Fibroblast of skin of abdomen (primary cell): ENCODE data around the gene RNGTT.
"Not testable (repeated sequence)": the region's sequence is repeated elsewhere in the genome, so short reads cannot be mapped to it uniquely, and the experiment has no call there.

ENCODE experiments used
- DNase-seq: peaks from one replicate; pipeline ENCODE4 v3.0.0-alpha.2; 2013

Gene RNGTT

DNA sequence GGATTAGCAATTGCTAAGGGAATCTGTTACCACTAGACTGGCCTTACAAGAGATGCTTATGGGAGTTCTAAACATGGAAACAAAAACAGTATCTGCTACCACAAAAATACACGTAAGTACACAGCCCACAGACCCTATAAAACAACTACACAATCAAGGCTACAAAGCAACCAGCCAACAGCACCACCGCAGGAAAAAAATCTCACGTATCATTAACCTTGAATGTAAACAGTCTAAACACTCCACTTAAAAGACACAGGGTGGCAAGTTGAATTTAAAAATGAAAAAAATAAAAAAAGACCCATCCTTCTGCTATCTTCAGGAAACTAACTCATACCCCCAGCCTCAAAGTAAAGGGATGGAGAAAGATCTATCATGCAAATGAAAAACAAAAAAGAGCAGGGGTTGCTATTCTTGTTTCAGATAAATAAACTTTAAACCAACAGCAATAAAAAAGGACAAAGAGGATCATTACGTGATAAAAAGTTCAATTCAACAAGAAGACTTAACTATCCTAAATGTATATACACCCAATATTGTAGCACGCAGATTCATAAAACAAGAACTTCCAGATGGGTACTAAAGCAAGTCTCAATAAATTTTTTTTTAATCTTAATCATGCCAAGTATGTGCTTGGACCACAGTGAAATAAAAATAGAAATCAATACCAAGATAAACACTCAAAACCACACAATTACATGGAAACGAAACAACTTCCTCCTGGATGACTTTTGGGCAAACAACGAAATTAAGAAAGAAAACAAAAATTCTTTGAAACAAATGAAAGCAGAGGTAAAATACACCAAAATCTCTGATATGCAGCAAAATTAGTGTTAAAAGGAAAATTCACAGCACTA is 52.3 kb downstream of the RNGTT start:
- no peak for DNase-seq

DNA sequence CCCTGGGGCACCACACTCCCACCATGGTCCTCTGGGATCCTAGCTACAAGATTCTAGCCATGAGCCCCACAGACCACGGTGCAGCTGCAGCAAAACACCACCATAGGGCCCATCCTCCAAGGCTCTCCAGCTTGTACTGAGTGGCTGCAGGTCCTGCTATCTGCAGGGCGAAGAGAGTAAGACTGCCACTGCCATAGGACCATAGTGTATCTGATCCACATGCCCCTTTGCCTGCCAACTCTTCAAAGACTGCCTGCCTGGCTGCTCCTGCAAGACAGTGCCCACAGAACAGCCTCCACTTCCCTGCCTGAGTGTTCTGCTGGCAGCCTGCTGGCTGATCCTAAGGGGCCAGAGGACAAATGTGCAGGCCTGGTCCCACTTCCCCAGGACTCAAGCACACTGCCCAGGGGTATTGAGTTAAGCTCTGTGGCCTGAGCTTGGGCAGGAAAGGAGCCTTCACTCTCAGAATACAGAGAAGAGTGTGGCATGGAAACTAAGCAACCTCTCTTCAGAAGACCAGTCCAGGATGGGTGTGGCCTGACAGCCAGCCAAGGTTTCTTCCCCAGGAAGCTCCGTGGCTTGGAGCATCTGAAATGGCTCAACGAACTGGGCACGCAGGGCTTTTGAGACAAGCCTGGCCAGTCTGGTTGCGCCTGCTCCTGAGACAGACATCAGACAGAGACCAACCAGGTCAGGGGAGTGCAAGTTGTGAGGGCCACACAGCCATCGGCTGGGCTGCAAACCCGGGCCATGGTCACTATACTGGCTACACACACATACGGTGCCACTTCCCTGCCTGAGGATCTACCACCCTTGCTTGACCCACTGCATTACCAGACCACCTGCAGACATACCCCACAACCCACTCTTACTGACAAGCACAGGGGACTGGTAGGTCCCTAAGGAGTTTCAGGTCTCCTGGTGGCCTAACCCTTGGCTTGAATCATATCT is 54.5 kb downstream of the RNGTT start:
- no peak for DNase-seq

DNA sequence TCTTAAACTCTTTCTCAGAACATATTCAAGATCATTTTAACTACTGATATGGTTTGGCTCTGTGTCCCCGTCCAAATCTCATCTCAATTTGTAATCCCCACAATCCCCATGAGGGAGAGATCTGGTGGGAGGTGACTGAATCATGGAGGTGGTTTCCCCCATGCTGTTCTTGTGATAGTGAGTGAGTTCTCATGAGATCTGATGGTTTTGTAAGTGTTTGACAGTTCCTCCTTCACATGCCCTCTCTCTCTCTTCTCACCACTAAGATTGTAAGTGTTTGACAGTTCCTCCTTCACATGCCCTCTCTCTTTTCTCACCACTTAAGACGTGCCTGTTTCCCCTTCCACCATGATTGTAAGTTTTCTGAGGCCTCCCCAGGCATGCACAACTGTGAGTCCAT is 56.3 kb downstream of the RNGTT start:
- not testable (repeated sequence) for DNase-seq

DNA sequence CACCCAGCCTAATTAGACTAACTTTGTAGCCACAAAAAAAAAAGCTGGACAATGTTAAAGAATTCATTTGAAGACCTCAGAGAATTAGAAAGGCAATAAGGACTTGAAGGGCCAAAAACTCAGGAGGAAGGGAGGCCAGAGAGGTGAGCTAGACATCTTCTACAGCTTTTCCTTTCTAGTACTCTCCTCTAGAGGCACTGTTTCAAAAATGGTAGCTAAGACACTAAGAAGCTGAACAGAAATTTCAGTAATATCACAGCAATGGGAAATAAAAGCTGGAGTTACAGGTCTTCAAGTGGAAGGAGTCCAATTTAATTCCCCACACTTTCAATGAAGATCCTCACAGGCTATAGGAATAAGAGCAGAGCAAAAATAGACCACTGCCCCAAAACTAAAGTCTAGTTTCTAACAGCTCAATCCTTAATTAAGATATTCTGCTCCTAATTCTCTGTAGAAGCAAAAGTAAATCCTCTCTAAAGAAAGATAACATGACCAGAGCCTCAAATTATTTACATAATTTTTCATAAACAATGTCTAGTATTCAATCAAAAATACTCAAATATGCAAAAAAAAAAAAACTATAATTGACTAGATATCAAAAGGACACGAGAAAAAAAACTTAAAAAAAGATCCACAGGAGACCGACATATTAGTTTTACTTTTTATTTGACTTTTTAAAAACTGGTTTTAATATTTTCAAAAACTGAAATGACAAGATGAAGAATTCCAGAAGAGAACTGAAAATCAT is 63.7 kb downstream of the RNGTT start:
- DNase-seq = no peak

DNA sequence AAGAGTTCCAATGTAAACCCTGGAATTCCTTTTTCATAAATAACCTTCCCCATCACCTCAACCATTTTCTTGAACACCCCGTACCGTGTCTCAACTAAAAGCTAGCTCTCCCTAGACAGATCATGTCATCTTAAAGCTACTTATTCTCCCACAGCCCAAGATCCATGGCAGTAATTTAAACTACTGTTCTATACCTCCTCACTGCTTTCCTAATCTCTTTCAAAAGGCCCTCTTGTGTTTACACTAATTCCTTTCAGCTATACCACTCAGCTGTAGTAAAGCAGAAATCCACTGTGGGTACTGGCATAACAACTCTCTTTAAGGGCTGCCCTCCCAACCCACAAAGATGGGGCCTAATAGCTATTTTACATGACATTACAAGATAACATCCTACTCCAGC is 67.5 kb downstream of the RNGTT start:
- DNase-seq = no peak

DNA sequence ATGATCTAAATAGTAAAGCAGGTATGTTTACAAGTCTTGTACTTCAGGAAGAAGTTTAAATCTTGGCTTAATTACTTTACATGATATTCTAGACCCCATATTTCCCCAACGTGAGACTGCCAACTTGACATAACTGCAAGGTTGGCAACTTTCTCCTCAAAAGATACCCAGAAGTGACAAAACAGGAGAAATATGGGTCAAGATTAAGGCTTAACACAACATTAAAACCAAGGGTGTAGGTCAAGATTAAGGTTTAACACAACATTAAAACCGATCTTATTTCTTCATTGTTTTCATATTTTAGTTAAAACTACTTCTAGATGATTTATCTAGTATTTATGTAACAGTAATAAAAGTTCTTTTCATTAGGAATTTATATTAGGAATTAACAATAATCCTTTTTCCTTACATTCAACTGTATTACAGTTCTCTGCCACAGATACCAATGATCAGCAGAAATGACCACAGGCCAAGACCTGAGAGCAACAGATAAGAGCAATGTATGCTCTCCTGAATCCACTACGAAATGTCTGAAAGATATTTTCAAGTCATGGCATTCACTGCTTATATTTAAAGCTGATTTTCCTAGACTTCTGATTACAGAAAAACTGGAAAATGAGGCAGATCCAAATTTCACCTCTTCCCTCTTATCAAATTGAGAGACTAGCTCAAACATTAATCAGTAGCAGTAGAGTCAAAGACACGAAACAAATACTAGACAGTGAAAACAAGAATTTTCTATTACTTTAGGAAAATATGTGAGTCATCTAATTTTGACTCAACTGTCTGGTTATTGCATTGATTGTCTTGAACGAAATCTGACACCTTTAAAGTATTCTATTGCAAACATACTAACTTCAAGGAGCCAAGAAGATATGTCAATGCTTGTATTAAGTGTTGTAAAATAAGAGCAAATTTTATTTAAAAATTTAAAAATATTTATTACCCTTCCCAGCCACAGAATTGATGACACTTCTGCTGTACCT is 72.3 kb downstream of the RNGTT start:
- DNase-seq = peak; percentile 38

DNA sequence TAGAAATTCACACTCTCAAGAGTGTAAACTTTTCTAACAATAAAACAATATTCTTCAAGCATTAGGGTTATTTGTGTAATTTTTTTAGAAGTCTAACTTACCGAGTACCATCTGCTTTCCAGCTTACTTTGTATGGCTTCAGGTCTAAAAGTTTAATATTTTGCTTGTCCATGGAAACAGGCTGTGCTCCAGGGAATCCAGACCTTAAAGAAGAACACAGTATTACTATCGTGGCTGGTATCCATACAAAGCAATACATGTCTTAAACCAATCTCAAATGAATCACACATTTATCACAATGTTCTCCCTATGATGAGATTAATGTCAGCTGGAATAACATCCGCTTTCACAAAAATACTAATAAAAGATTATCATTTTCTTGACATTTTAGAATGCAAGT is 73.0 kb downstream of the RNGTT start:
- no peak for DNase-seq

DNA sequence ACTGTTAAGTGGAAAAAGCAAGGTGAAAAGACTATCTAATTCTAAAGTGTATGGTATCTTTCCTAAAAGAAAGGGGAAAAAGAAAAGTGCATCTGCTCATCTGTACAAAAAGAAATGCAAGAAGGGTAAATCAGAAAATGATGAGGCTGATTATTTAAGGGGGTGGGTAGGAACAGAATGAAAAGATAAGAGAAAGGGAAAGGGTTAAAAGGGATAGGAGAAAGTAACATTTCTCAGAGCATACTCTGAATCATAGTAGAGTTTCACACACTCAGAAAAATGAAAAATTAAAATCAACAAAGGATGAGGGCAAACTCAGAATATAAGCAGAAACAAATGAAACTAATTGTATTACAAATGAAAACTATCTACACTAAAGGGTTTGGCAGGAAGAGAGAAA is 79.1 kb downstream of the RNGTT start:
- no peak for DNase-seq

DNA sequence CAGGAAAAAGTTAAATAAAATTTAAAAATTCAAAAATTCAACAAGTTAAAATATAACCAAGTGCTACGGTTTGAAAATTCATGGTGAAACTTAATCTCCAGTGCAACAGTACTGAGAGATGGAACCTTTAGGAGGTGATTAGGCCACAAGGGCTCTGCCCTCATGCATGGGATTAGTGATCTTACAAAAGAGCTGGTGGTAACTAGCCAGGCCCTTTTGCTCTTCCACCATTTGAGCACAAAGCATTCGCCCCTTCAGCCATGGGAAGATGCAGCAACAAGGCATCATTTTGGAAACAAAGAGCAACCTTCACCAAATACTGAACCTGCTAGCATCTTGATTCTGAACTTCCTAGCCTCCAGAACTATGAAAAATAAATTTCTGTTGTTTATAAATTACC is 80.9 kb downstream of the RNGTT start:
- no peak for DNase-seq

DNA sequence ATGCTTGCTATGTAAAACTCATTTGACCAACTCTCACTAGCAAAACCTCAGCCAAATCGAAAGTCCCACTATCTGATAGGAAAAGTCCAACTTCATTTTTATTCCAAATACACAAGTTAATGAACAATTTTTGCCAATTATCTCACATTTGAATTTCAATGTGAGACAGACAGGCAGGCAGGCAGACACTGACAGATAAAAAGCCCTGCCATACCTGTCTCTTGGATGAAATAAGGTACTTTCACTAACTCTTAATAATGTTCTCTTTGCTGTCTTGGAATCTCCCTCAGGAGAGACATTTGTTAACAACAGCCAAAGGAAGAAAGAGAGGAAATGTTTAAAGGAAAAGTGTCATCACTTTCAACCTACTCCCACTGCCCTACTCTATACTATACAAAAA is 82.0 kb downstream of the RNGTT start:
- peak; percentile 17 for DNase-seq

DNA sequence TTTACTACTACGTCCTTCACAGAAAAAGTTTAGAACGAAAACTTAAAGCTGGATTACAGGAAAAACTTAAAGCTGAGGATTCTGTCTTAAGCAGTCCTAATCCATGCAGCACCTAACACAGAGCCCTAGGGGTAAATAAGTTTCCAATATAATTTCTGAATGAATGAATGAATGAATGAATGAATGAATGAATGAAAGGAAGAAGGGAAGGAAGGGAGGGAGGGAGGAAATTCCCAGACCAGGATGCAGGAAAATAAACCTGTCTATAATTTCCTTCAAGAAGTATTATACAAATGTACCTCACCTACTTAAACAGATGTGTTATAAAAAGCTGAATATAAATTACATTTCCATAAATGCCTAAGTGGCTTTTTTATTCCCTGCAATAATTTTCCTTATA is 83.4 kb downstream of the RNGTT start:
- no peak for DNase-seq

DNA sequence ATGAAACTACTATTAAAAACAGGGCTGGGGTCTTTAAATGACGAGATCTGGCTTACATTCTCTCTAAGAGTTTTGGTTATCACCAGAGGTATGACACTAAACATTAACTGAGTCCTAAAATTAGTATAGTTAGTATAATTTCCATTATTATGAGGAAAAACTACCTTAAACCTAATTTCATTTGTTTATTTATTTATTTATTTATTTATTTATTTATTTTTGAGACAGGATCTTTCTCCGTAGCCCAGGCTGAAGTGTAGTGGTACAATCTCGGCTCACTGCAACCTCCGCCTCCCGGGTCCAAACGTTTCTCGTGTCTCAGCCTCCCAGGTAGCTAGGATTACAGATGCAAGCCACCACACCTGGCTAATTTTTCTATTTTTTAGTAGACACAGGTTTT is 85.5 kb downstream of the RNGTT start:
- no peak for DNase-seq

DNA sequence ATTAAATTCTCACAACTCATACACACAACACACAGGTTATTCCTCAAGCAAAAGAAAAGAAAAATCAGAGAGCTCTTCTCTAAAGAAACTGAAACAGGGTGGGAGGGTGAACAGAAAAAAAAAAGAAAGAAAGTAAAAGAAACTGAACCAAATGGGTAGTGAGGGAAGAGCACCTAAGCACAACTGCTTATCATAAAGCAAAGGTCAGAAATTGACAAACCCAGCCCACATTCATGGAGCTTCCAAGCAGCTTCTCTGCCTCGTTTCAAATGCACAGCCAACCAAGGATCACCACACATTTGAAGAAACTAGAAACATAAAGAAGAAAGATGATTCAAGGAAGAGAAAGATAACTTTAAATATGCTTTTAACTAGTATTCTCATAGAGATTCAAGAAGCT is 90.5 kb downstream of the RNGTT start:
- DNase-seq = no peak

DNA sequence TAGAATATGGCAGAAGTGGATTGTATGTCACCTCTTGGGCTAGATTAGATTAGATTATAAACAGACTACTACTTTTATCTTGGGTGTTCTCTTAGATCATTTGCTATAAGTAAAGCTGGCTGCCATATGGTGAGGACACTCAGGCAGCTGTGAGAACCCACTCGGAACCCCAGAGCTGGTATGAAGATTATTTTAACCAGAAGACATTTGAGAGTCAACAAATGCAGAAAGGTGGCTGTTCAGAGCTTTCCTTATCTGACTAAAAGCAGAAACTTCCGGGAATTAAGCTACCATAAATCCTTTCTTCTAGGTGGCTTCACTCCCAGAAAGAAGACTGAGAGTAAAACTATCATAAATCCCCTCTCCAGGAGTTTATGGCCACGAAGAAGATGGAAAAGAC is 91.9 kb downstream of the RNGTT start:
- no peak for DNase-seq

DNA sequence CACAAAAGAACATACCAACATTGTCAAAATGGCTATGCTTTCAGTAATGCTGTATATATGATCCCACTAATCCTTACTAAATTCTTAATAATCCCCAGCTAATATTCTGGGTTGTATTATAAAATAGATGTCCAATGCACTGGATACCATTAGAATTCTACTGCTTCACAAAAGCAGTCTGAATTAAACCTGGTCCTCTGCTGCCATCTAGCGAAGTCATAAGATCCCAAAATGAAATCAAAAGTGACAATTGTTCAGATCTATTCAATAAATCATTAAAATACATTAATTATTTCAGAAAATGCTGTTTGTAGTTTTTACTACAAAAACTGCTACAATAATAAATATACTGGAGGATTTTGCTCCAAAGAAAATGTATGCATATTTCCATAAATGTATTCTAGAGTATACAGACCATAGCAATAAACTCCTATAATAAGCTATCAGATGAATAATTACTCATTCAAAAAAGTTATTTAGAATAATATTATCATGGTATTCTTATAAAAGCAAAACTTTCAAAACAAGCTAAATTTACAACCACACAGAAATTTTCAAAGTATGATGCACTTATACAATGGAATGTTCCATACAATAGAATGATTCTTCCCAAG is 92.6 kb downstream of the RNGTT start:
- peak; percentile 59 for DNase-seq

DNA sequence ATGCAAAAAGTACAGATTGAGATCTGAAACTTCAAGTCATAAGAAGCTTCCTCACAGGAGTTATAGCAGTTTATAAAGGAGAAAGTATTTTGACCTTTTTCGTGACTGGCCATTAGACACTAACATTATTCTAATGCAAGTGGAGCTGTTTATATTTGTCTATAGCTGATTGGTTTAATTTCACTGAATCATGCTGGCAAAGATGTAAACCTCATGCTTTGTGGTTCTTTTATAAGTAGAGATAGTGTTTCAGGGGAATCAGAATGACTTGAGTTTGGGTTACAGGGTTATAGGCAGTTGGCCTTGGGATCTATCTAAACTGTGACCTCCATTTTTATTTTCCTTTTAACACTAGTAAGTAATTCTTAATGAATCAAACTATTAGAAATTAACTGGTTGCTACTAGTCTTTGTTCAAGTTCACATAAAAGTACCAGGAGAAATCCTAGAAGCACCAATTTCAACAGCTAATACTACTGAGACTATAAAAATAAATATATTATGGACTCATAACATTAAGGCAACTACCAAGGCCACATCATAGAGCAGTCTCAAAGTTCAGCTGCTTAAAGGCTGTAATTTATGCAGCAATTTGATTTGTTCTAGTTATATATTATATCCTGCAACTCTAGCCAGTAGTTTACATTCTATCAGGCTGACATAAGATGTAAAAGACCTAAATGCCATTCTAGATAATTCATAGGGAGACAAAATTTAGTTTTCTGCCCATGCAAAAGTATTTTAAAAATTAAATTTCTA is 94.0 kb downstream of the RNGTT start:
- DNase-seq = no peak

DNA sequence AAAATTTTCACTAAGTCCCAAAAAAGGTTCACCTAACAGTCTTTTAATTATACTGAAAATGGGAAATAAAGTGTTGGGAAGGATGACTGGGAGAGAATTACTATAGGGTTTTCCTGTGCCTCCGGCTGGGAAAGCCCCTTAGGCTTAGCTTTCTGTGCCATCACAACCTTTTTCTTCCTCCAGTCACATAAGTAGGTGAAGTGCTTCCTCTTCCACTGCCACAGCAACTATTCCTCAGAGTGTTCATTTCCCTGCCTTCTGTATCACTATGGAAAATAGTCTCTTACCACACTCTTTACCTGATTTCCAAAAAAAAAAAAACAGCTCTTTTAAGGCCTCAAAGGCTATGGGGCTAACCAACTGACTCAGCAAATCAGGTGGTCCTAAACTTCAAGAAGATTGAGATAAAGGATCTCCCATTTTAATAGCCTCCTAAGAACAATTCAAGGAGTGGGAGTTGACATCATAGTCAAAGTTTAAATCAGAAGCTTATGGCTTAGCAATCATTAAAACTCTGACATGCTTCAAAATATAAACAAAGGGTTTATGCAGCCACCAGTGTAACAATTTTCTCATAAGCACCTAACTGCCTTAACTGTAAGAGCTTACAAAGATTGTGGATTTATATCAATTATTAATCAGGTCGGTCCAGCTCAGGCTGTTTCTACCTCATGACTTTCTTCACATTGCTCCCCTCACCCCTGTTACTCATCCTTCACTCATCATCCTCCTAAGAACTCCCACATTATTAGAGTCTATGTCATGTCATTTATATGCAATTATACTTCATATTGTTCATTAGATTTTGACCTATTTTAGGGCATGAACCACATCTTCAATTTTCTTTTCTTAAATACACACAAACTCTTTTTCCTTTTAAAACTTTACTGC is 95.3 kb downstream of the RNGTT start:
- DNase-seq = peak; percentile 68

DNA sequence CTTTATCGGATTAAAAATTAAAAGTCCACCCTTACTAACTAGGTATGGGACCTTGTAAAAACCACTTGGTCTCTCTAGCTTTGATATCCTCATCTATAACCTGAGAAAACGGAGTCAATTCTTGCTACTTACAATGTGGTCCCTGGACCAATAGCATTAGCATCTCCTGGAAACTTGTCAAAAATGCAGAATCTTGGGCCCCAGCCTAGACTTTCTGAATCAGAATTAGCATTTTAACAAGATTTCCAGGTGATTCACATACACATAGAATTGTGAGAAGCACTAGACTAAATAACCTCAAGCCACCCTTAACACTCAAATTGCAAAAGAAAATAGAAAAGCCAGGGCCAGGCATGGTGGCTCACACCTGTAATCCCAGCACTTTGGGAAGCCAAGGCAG is 96.6 kb downstream of the RNGTT start:
- no peak for DNase-seq

DNA sequence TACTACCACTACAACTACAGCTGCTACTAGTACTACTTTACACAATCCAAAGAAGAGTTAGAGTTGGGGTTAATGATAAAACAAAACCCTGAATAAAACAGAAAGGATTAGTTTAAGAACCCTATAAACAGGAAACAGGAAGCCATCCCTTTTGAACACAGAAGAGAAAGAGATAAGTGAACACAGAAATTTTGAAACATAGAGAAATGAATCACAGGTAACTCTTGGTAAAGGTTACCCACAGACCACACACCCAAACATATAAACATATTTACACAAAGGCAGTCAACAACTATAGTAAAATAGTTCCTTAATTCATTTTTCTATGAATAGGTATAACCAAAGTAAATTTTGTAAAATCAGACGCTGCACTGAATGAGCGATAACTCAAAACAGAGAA is 98.1 kb downstream of the RNGTT start:
- DNase-seq = no peak
